MM.1S (cell line): ENCODE measurements around the gene FAM234B.

Experiments used
- EZH2phosphoT487 ChIP-seq: fragments of 300-600 bp; sonication (generic); IDR thresholded peaks from 2 replicates; pipeline ENCODE4 v1.6.1; 2018; ENCODE audit warnings: antibody characterized with exemption, low read length
- TF ChIP-seq, protein P1 (sequence below): fragments of 300-600 bp; sonication (generic); IDR thresholded peaks from 2 replicates; pipeline ENCODE4 v1.5.1; 2016; ENCODE audit warnings: antibody characterized with exemption, low read length, mixed read lengths

DNA sequence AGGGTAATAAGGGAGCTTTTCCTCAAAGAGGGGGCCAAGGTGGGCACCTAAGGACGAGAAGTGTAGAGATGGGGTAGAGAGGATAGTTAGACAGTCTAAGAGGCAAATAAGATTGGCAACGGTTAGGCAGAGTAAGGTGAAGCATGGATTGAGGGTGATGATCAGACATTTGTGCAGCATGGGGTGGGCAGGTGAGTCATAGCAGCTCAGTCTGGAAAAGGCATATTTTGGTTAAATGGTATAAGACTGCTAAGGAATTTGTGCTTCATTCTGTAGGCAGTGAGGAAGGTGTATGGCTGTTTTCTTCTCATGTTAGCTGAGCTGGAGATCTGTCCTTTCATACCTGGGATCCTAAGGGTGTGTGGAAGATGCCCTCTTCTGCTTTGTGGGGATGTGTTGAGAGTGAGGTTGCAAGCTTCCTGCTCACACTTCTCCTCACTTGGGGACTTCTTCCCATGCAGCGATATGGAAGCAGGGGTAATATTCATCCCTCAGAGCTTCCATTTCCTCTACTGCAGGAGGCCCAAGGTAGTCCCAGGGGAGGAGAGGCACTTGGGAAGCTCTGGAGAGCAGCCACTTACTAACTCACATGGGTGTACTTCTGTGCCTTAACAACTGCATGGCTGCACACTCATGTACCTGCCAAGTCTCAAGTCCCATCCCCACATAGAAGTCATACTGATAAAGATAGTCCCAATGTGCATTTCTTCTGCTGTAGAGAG, 30.4 kb downstream of the FAM234B start:
- TF ChIP-seq, protein P1, sequence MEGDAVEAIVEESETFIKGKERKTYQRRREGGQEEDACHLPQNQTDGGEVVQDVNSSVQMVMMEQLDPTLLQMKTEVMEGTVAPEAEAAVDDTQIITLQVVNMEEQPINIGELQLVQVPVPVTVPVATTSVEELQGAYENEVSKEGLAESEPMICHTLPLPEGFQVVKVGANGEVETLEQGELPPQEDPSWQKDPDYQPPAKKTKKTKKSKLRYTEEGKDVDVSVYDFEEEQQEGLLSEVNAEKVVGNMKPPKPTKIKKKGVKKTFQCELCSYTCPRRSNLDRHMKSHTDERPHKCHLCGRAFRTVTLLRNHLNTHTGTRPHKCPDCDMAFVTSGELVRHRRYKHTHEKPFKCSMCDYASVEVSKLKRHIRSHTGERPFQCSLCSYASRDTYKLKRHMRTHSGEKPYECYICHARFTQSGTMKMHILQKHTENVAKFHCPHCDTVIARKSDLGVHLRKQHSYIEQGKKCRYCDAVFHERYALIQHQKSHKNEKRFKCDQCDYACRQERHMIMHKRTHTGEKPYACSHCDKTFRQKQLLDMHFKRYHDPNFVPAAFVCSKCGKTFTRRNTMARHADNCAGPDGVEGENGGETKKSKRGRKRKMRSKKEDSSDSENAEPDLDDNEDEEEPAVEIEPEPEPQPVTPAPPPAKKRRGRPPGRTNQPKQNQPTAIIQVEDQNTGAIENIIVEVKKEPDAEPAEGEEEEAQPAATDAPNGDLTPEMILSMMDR, result no peak
- no peak for TF ChIP-seq EZH2phosphoT487
